Right forelimb (tissue), 1 donor: ENCODE data around the gene BAZ1B.
"Not testable (repeated sequence)": the region's sequence is repeated elsewhere in the genome, so short reads cannot be mapped to it uniquely, and the experiment has no call there.

Source experiments
- DNase-seq: peaks from one replicate; pipeline ENCODE4 v3.0.0-alpha.2; 2018

Gene BAZ1B

GRCh38 chr7:73442222-73442902 is 79.7 kb downstream of the BAZ1B start:
- DNase-seq = no peak

- DNase-seq = no peak
These were observed 82.7 kb downstream of the BAZ1B start for GRCh38 chr7:73439410-73439704.

- no peak for DNase-seq
These were observed 83.3 kb downstream of the BAZ1B start for GRCh38 chr7:73438547-73439409.

- DNase-seq = no peak
These were observed 84.3 kb downstream of the BAZ1B start for GRCh38 chr7:73437621-73438416.

GRCh38 chr7:73437091-73437490 is 85.0 kb downstream of the BAZ1B start:
- no peak for DNase-seq

- no peak for DNase-seq
These were observed 85.8 kb downstream of the BAZ1B start for GRCh38 chr7:73436031-73436929.

- DNase-seq = no peak
These were observed 86.6 kb downstream of the BAZ1B start for GRCh38 chr7:73435471-73436009.

GRCh38 chr7:73434701-73435069 is 87.4 kb downstream of the BAZ1B start:
- DNase-seq = no peak

- DNase-seq = no peak
These were observed 88.0 kb downstream of the BAZ1B start for GRCh38 chr7:73433924-73434700.

GRCh38 chr7:73432676-73433075 is 89.4 kb downstream of the BAZ1B start:
- DNase-seq = no peak

GRCh38 chr7:73431041-73431835 is 90.9 kb downstream of the BAZ1B start:
- DNase-seq = no peak

GRCh38 chr7:73430540-73430939 is 91.6 kb downstream of the BAZ1B start:
- DNase-seq = not testable (repeated sequence)

- no peak for DNase-seq
These were observed 92.2 kb downstream of the BAZ1B start for GRCh38 chr7:73429622-73430505.

GRCh38 chr7:73429215-73429614 is 92.9 kb downstream of the BAZ1B start:
- no peak for DNase-seq

GRCh38 chr7:73427902-73428787 is 93.9 kb downstream of the BAZ1B start:
- DNase-seq = no peak

GRCh38 chr7:73426016-73426415 is 96.1 kb downstream of the BAZ1B start:
- DNase-seq = no peak

GRCh38 chr7:73425356-73425983 is 96.6 kb downstream of the BAZ1B start:
- no peak for DNase-seq

- DNase-seq = no peak
These were observed 97.6 kb downstream of the BAZ1B start for GRCh38 chr7:73424489-73424885.
